ENCODE data around the gene C1orf226. TPM values are rescaled to one million over a fixed set of nuclear protein-coding genes. Genes with fewer than 3 reads are reported as not detected.
"Not testable (repeated sequence)": the region's sequence is repeated elsewhere in the genome, so short reads cannot be mapped to it uniquely, and the experiment has no call there.

The C1orf226 gene
- total RNA-seq, 1 experiment from 2014 or later = 7.7 TPM

DNA sequence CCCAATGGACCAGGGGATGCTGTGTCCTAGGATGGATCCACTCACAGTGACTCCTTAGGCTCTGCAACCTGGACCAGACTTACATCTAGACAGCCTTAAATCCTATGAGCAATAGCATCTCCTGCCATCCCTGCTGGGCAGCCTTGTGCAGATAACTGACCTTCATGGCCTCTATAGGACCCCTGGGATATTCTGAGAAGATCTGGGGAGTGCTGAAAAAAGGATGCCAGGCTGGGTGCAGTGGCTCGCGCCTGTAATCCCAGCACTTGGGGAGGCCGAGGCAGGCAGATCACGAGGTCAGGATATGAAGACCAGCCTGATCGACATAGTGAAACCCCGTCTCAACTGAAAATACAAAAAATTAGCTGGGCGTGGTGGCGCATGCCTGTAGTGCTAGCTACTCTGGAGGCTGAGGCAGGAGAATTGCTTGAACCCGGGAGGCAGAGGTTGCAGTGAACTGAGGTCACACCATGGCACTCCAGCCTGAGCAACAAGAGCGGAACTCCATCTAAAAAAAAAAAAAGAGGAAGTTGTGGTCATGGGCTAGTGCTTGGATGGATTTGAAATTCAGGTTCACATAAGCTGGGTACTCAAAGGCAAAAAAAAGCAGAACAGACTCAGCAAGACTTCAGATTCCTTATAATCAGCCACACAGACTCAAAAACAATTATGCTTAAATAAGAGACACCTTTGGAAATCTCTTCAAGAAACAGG lies 41.3 kb downstream of the C1orf226 start:
- no peak overlapping the region for H3K27ac ChIP-seq (ENCODE audit: low read depth, low read length)
- H4K20me1 ChIP-seq (ENCODE audit: insufficient read depth) = no peaks in the 10 kb centered on the region
- CTCF ChIA-PET = no interaction called here
- TF ChIP-seq EZH2 (IDR thresholded peaks at IDR 0.05) (no peak), SP1 (IDR thresholded peaks at IDR 0.05; ENCODE audit: low read depth) (no peak), CEBPB (IDR thresholded peaks at IDR 0.05; ENCODE audit: low read depth) (no peak), YY1 (IDR thresholded peaks at IDR 0.05; ENCODE audit: extremely low read depth, insufficient replicate concordance, low read depth, low read length) (no peak), POLR2A (IDR thresholded peaks at IDR 0.05; ENCODE audit: borderline replicate concordance, extremely low read depth, insufficient read depth, insufficient read length) (no peak), MAX (IDR thresholded peaks at IDR 0.05) (no peak), CBX3 (IDR thresholded peaks at IDR 0.05; ENCODE audit: low read depth) (no peak), POLR2AphosphoS5 (IDR thresholded peaks at IDR 0.05; ENCODE audit: low read depth, low read length) (no peak), SRF (IDR thresholded peaks at IDR 0.05; ENCODE audit: low read depth) (no peak), ZFX (IDR thresholded peaks at IDR 0.05) (no peak), ATF3 (IDR thresholded peaks at IDR 0.05) (no peak)
- no peak for ATAC-seq
- no peaks in the 10 kb centered on the region for H3K27me3 ChIP-seq (ENCODE audit: insufficient read depth, low read length)
- H3K36me3 ChIP-seq (ENCODE audit: control insufficient read depth in 1 of 2, insufficient read depth in 2 of 2, low read length in 2 of 2) = no peaks in the 10 kb centered on the region
- no peak overlapping the region for H2AFZ ChIP-seq (ENCODE audit: low read depth, low read length, poor library complexity, severe bottlenecking)
- H3K9me2 ChIP-seq (ENCODE audit: insufficient read depth) = no peaks in the 10 kb centered on the region
- intact Hi-C loops (cut with micrococcal nuclease) = no loop called here
- no peak overlapping the region for H3K4me3 ChIP-seq (replicated peaks in 1 of 2; ENCODE audit: low read depth in 1 of 2, low read length in 2 of 2)
- RAD21 ChIA-PET (ENCODE audit: low non-redundant PET in 1 of 2, low total read pairs in 2 of 2, uncharacterized antibody in 2 of 2, unreplicated experiment in 2 of 2) = no interaction called here
- H3K9me3 ChIP-seq (ENCODE audit: control insufficient read depth in 1 of 2, insufficient read depth in 1 of 2, low read depth in 1 of 2, low read length in 2 of 2) = no peaks in the 10 kb centered on the region
- no peak overlapping the region for H3K4me2 ChIP-seq (ENCODE audit: low read length)
- no peak for DNase-seq (ENCODE audit: low read depth, low spot score)
- H3K79me2 ChIP-seq (ENCODE audit: insufficient read depth, low read length) = no peaks in the 10 kb centered on the region
- POLR2A ChIA-PET = no interaction called here
- H3K9ac ChIP-seq (ENCODE audit: low read length) = no peak overlapping the region
- peaks cover 28 to 36% of the 10 kb centered on the region in 2 experiments; a peak in 3 of 4 replicates for H3K4me1 ChIP-seq (ENCODE audit: control insufficient read depth in 1 of 2, insufficient read depth in 2 of 2, low read length in 2 of 2)
- BruUV-seq (replicated peaks) = no TSS peak

DNA sequence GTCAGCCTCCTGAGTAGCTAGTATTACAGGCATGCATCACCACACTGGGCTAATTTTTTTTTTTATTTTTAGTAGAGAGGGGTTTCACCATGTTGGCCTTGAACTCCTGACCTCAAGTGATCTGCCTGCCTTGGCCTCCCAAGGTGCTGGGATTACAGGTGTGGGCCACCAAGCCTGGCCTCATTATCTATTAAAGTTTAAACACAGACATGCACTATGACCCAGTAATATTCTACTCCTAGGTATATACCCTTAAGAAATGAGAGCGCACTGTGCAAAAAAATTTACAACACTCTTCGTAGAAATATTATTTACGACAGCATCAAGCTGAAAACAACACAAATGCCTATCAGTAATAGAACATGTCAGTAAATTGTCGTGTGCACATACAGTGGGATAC lies 49.1 kb downstream of the C1orf226 start:
- no peak overlapping the region for H3K4me2 ChIP-seq (ENCODE audit: low read length)
- RAD21 ChIA-PET (ENCODE audit: low non-redundant PET in 1 of 2, low total read pairs in 2 of 2, uncharacterized antibody in 2 of 2, unreplicated experiment in 2 of 2) = no interaction called here
- H3K9ac ChIP-seq (ENCODE audit: low read length) = no peak overlapping the region
- CTCF ChIA-PET = no interaction called here
- DNase-seq (ENCODE audit: low read depth, low spot score) (no peak), ATAC-seq (no peak)
- H3K36me3 ChIP-seq (ENCODE audit: control insufficient read depth in 1 of 2, insufficient read depth in 2 of 2, low read length in 2 of 2) = no peaks in the 10 kb centered on the region
- H2AFZ ChIP-seq (ENCODE audit: low read depth, low read length, poor library complexity, severe bottlenecking) = no peak overlapping the region
- H3K27ac ChIP-seq (ENCODE audit: low read depth, low read length) = no peak overlapping the region
- TF ChIP-seq SRF (IDR thresholded peaks at IDR 0.05; ENCODE audit: low read depth) (no peak), SP1 (IDR thresholded peaks at IDR 0.05; ENCODE audit: low read depth) (no peak), FOSL1 (IDR thresholded peaks at IDR 0.05; ENCODE audit: low read depth) (no peak), ZFX (IDR thresholded peaks at IDR 0.05) (no peak), YY1 (IDR thresholded peaks at IDR 0.05; ENCODE audit: extremely low read depth, insufficient replicate concordance, low read depth, low read length) (no peak)
- no peaks in the 10 kb centered on the region for H3K4me1 ChIP-seq (ENCODE audit: control insufficient read depth in 1 of 2, insufficient read depth in 2 of 2, low read length in 2 of 2)
- no peaks in the 10 kb centered on the region for H3K9me2 ChIP-seq (ENCODE audit: insufficient read depth)
- POLR2A ChIA-PET = no interaction called here
- H4K20me1 ChIP-seq (ENCODE audit: insufficient read depth) = no peaks in the 10 kb centered on the region
- H3K9me3 ChIP-seq (ENCODE audit: control insufficient read depth in 1 of 2, insufficient read depth in 1 of 2, low read depth in 1 of 2, low read length in 2 of 2) = no peaks in the 10 kb centered on the region
- no peaks in the 10 kb centered on the region for H3K27me3 ChIP-seq (ENCODE audit: insufficient read depth, low read length)
- intact Hi-C loops (cut with micrococcal nuclease) = no loop called here
- no TSS peak for BruUV-seq (replicated peaks)
- H3K79me2 ChIP-seq (ENCODE audit: insufficient read depth, low read length) = no peaks in the 10 kb centered on the region
- no peak overlapping the region for H3K4me3 ChIP-seq (replicated peaks in 1 of 2; ENCODE audit: low read depth in 1 of 2, low read length in 2 of 2)

GRCh38 chr1:162432977-162433713 lies 51.6 kb downstream of the C1orf226 start:
- H3K36me3 ChIP-seq (ENCODE audit: control insufficient read depth in 1 of 2, insufficient read depth in 2 of 2, low read length in 2 of 2); CTCF ChIA-PET; H3K9me3 ChIP-seq (ENCODE audit: control insufficient read depth in 1 of 2, insufficient read depth in 1 of 2, low read depth in 1 of 2, low read length in 2 of 2); H3K4me3 ChIP-seq (replicated peaks in 1 of 2; ENCODE audit: low read depth in 1 of 2, low read length in 2 of 2); intact Hi-C loops (cut with micrococcal nuclease); POLR2A ChIA-PET; ATAC-seq; BruUV-seq (replicated peaks); DNase-seq (ENCODE audit: low read depth, low spot score); H3K9me2 ChIP-seq (ENCODE audit: insufficient read depth); H3K79me2 ChIP-seq (ENCODE audit: insufficient read depth, low read length); H3K27me3 ChIP-seq (ENCODE audit: insufficient read depth, low read length); H3K4me2 ChIP-seq (ENCODE audit: low read length); RAD21 ChIA-PET (ENCODE audit: low non-redundant PET in 1 of 2, low total read pairs in 2 of 2, uncharacterized antibody in 2 of 2, unreplicated experiment in 2 of 2); H3K4me1 ChIP-seq (ENCODE audit: control insufficient read depth in 1 of 2, insufficient read depth in 2 of 2, low read length in 2 of 2); H2AFZ ChIP-seq (ENCODE audit: low read depth, low read length, poor library complexity, severe bottlenecking); H3K9ac ChIP-seq (ENCODE audit: low read length); H3K27ac ChIP-seq (ENCODE audit: low read depth, low read length); H4K20me1 ChIP-seq (ENCODE audit: insufficient read depth): not testable (repeated sequence)

All from HCT116 (cell line).